Pancreas (tissue), 10 donors: ENCODE results near the gene CEP131. TPM values are rescaled to one million over a fixed set of nuclear protein-coding genes. Genes with fewer than 3 reads are reported as not detected.
A peak's percentile ranks its signal among the peaks of the same experiment; 100 is the strongest.

Source experiments
- ATAC-seq, 4 donors: fragments of 200-7000 bp; cut with Tn5 transposase; one replicate each; pipeline versions ENCODE4 v1.8.0 to v1.9.1; 2020; ENCODE audit warnings: mild to moderate bottlenecking in 4 of 4, moderate library complexity in 4 of 4
- DNase-seq, 6 donors: peaks; one replicate each; pipeline ENCODE4 v3.0.0-alpha.2; 2020
- FAIRE-seq: peaks from 2 replicates; lab custom pipeline; 2012; peaks lifted over from hg19 to GRCh38; lab: Jason Lieb, UNC
- H3K27ac ChIP-seq, 4 donors: fragments of 200-600 bp; sonication (generic); 1 replicate in 3 of 4; 2 replicates in 1 of 4; pipeline versions ENCODE4 v1.5.0 to v1.8.0; 2020
- H3K27me3 ChIP-seq, 4 donors: fragments of 200-600 bp; one replicate each; pipeline ENCODE4 v1.8.0; 2021
- H3K36me3 ChIP-seq, 3 donors: fragments of 200-600 bp; sonication (generic) in 1 of 3; one replicate each; pipeline versions ENCODE4 v1.5.0 to v1.8.0; 2020 to 2021
- H3K4me1 ChIP-seq, 3 donors: fragments of 200-600 bp; one replicate each; pipeline ENCODE4 v1.8.0; 2021
- H3K4me3 ChIP-seq, 4 donors: fragments of 200-600 bp; sonication (generic) in 2 of 4; one replicate each; pipeline versions ENCODE4 v1.5.0 to v1.8.0; 2020 to 2021
- H3K9me3 ChIP-seq, 4 donors: fragments of 200-600 bp; one replicate each; pipeline ENCODE4 v1.8.0; 2021
- WGBS, 2 donors: extraction: QIAGEN DNeasy Blood & Tissue Kit; methylation state at CpG; one replicate each; pipeline ENCODE4 v1.1.7; 2013; 5-methylcytosine and 5-hydroxymethylcytosine counted together
- intact Hi-C, 3 donors: fragments of 100-400 bp; cut with DNase I; formaldehyde crosslinking; loops; one replicate each; pipeline versions ENCODE4 v1.11.1 to v1.14.2; 2022
- polyA plus RNA-seq, 2 donors: library from polyadenylated mRNA; stranded (reverse); fragments of 200-250 nt; gene quantifications; one replicate each; pipeline ENCODE4 v1.2.3, GENCODE V29; 2013
- total RNA-seq, 6 donors: library from RNA; stranded (reverse); fragmentation: NEBNext Ultra II Directional in 4 of 6; extraction: Animal tissue kit (Norgen Biotek cat#: 25700) in 4 of 6; gene quantifications; one replicate each; pipeline versions ENCODE4 v1.2.1 to v1.2.4, GENCODE V29; 2021 to 2023
- TF ChIP-seq, protein P1 (sequence below), 4 donors: fragments of 200-600 bp; sonication (generic) in 3 of 4; IDR thresholded peaks; one replicate each; pipeline versions ENCODE4 v1.5.0 to v1.8.0; 2021; ENCODE audit warnings: antibody characterized with exemption in 4 of 4
- donor health status: healthy with polysubstance abuse.
- donor health status: DM: no; HTN: no; CAD: no; lungs with moderate emphysema.
- donor health status: DM: no; HTN: no; CAD: no.
- donor health status: control.
- donor health status: control.
- donor health status: Bipolar disorder and iron deficiency.
- donor health status: DM: yes; HTN: yes; CAD: no.
- donor health status: DM: no; HTN: no; CAD: no.
- donor health status: DM: no; HTN: no; CAD: no.
- donor health status: DM: yes; HTN: yes; CAD: no.

The CEP131 gene
- total and polyA plus RNA-seq, 8 donors = 3.4 to 22.8 (median 4.6) TPM

DNA sequence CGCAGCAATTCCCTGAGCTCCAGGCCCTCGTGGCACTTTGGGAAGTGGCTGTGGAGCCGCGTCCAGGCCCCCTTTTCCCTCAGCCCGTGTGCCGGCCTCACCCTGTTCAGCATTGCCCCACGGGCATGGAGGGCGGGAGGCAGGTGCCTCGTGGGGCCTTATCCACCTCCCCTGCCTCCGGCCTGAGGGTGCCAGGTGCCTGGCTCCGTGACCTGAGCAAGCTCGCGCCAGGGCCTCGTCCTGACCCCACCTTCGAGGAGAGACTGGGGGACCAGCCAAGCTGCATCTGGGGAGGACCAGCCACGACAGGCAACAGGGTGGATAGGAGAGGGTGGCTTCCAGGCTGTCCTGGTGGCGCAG lies 29.7 kb downstream of the CEP131 start:
- TF ChIP-seq, protein P1, sequence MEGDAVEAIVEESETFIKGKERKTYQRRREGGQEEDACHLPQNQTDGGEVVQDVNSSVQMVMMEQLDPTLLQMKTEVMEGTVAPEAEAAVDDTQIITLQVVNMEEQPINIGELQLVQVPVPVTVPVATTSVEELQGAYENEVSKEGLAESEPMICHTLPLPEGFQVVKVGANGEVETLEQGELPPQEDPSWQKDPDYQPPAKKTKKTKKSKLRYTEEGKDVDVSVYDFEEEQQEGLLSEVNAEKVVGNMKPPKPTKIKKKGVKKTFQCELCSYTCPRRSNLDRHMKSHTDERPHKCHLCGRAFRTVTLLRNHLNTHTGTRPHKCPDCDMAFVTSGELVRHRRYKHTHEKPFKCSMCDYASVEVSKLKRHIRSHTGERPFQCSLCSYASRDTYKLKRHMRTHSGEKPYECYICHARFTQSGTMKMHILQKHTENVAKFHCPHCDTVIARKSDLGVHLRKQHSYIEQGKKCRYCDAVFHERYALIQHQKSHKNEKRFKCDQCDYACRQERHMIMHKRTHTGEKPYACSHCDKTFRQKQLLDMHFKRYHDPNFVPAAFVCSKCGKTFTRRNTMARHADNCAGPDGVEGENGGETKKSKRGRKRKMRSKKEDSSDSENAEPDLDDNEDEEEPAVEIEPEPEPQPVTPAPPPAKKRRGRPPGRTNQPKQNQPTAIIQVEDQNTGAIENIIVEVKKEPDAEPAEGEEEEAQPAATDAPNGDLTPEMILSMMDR (IDR thresholded peaks at IDR 0.05) = no peak
- no peaks in the 10 kb centered on the region for H3K36me3 ChIP-seq
- H3K4me1 ChIP-seq = no peaks in the 10 kb centered on the region
- no peaks in the 10 kb centered on the region for H3K27me3 ChIP-seq
- no peak for FAIRE-seq
- ATAC-seq = no peak
- no peak overlapping the region for H3K27ac ChIP-seq
- no peak overlapping the region for H3K4me3 ChIP-seq
- H3K9me3 ChIP-seq = no peaks in the 10 kb centered on the region
- peak in 2 of 6 donors; percentile 20 to 50 for DNase-seq
- 93 to 94% methylated on average over 15 to 17 of the region's 17 CpGs for WGBS, 2 donors
- intact Hi-C loops = loop anchor here in 1 of 3 donors (5.0 kb wide), 1 partner anchor 51 kb away; no protein-coding TSS in a partner anchor

DNA sequence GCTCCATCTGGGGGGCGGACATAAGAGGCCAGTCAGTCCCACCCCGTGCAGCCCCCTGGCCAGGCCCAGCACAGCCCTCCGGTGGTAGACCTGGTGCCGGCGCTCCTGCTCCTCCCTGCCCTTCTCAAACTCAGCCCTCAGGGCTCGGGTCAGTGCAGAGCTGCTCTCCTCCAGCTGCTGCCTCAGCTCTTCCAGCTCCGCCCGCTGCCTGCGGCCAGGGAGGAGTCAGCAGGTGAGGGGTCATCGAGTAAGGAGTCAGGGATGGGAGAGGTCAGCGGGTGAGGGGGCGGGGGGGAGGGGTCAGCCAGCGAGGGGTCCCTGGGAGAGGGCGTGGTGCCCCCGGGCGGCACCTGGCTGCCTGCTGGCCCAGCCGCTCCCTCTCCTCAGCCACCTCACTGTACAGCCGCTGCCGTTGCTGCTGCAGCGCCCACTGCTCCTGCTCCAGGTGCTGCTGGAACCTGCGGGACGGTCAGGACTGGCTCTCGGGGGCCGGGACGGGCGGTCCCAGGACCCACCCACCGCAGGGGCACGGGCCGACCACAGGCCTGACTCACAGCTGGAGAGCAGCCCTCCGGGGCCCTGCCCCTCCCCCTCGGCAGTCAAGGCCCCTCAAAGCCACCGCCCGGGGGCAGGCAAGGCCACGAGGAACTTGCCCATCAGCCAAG lies 30.2 kb downstream of the CEP131 start:
- DNase-seq = peak in 2 of 6 donors; percentile 32 to 76
- Histone ChIP-seq H3K4me3 (no peak overlapping the region), H3K4me1 (no peaks in the 10 kb centered on the region), H3K36me3 (no peaks in the 10 kb centered on the region), H3K27ac (no peak overlapping the region), H3K9me3 (no peaks in the 10 kb centered on the region), H3K27me3 (no peaks in the 10 kb centered on the region)
- intact Hi-C loops = loop anchor here in 1 of 3 donors (5.0 kb wide), 1 partner anchor 50 kb away; no protein-coding TSS in a partner anchor
- FAIRE-seq = no peak
- TF ChIP-seq, protein P1 (IDR thresholded peaks at IDR 0.05) = no peak
- ATAC-seq = no peak
- 89 to 93% methylated on average over 20 to 34 of the region's 34 CpGs for WGBS, 2 donors

DNA sequence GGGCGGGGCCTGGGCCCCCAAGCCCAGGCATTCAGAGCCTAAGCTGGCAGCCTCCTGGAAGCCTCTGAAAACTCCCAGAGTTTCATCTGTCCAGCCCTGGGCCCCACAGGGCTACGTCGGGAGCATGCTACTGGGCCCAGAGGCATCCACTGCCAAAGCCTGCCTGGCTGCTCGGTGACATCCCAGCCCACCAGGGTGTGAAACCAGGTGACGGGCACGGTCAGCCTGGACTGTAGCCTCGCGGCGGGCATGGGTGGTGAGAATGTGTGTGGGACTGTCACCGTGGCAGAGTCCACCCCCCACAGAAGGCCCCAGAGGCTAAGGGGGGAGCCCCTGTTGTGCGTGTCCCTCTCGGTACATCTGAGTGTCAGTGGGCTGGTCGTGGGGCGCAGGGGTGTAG lies 31.1 kb downstream of the CEP131 start:
- H3K9me3 ChIP-seq = no peaks in the 10 kb centered on the region
- DNase-seq = peak in 2 of 6 donors; percentile 7 to 67
- FAIRE-seq = no peak
- H3K27ac ChIP-seq = no peak overlapping the region
- 94 to 95% methylated on average over 14 of the region's 14 CpGs for WGBS, 2 donors
- intact Hi-C loops = loop anchor here in 1 of 3 donors (5.0 kb wide), 1 partner anchor 49 kb away; no protein-coding TSS in a partner anchor
- TF ChIP-seq, protein P1 (IDR thresholded peaks at IDR 0.05) = no peak
- no peaks in the 10 kb centered on the region for H3K4me1 ChIP-seq
- no peaks in the 10 kb centered on the region for H3K36me3 ChIP-seq
- H3K4me3 ChIP-seq = no peak overlapping the region
- H3K27me3 ChIP-seq = no peaks in the 10 kb centered on the region
- no peak for ATAC-seq

DNA sequence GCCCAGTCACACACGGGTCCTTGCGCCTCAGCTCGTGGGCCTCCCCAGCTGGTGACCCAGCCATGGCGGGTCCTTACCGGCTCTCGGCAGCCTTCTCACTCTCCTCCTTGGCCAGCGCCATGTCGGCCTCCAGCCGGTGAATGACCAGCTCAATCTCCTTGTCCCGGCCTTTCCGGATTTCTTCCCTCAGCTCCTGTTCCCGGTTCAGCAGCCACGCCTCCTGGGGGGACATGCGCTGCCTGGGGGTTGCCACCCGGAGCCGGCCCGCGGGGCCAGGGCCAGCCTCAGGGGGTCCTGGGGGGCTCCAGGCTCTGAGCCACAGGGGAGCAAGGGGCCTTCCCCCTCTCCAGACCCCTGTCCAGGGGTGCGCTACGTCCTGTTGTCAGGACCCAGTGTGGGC lies 31.6 kb downstream of the CEP131 start:
- Histone ChIP-seq H3K36me3 (no peaks in the 10 kb centered on the region), H3K4me1 (no peaks in the 10 kb centered on the region), H3K9me3 (no peaks in the 10 kb centered on the region), H3K27me3 (no peaks in the 10 kb centered on the region), H3K4me3 (no peak overlapping the region), H3K27ac (no peak overlapping the region)
- FAIRE-seq (no peak), ATAC-seq (no peak), DNase-seq (peak in 2 of 6 donors; percentile 19 to 58)
- TF ChIP-seq, protein P1 (IDR thresholded peaks at IDR 0.05) = no peak
- intact Hi-C loops = loop anchor here in 1 of 3 donors (5.0 kb wide), 1 partner anchor 49 kb away; no protein-coding TSS in a partner anchor
- 93 to 94% methylated on average over 20 of the region's 20 CpGs for WGBS, 2 donors

DNA sequence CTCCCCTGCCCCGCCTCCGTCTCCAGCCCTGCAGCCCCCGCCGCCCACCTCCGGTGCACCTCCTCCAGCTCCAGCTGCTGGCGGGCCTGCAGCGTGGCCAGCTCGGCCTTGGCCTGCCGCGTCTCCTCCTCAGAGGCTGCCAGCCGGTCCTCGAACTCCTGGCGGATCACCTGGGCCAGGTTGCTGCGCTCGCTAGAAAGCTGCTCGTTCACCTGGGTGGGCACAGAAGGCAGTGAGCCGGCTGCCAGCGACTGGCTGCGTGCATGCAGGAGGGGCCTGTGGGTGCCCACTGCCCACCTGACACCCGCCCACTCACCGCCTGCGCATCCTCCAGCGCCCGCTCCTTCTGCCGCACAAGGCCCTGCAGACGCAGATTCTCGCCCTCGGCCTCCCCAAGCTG lies 32.2 kb downstream of the CEP131 start:
- no peak for FAIRE-seq
- 94 to 95% methylated on average over 28 of the region's 28 CpGs for WGBS, 2 donors
- H3K4me3 ChIP-seq = no peak overlapping the region

More for the DNA sequence above, 32.2 kb downstream of the CEP131 start:
- Histone ChIP-seq H3K36me3 (no peaks in the 10 kb centered on the region), H3K4me1 (no peaks in the 10 kb centered on the region), H3K27ac (no peak overlapping the region), H3K27me3 (no peaks in the 10 kb centered on the region), H3K9me3 (no peaks in the 10 kb centered on the region)
- intact Hi-C loops = loop anchor here in 1 of 3 donors (5.0 kb wide), 1 partner anchor 48 kb away; no protein-coding TSS in a partner anchor
- peak in 1 of 6 donors; percentile 20 for DNase-seq
- TF ChIP-seq, protein P1 (IDR thresholded peaks at IDR 0.05) = no peak
- ATAC-seq = no peak
